Activated CD8-positive, alpha-beta T cell treated with anti-CD3 and anti-CD28 coated beads for 36 hours (primary cell): Measurements from ENCODE around the gene TRIM5. TPM values are rescaled to one million over a fixed set of nuclear protein-coding genes. Genes with fewer than 3 reads are reported as not detected.
"Not testable (repeated sequence)": the region's sequence is repeated elsewhere in the genome, so short reads cannot be mapped to it uniquely, and the experiment has no call there.

Source experiments
- ATAC-seq: fragments of 200-7000 bp; cut with Tn5 transposase; one replicate; pipeline ENCODE4 v1.10.0; 2021; ENCODE audit warnings: mild to moderate bottlenecking, moderate library complexity
- CTCF ChIA-PET: fragments of 350-600 bp; sonication (Branson Sonifier 250); formaldehyde crosslinking; loops from one replicate; lab custom pipeline; 2021; ENCODE audit warnings: antibody characterized with exemption; lab: Charles Lee
- POLR2A ChIA-PET: fragments of 350-600 bp; sonication (Branson Sonifier 250); formaldehyde crosslinking; loops from one replicate; lab custom pipeline; 2021; ENCODE audit warnings: antibody characterized with exemption; lab: Charles Lee
- DNase-seq: peaks from one replicate; pipeline ENCODE4 v3.0.0-alpha.2; 2020
- H3K27ac Mint-ChIP-seq: one replicate; pipeline ENCODE4 v1.8.0; 2021; ENCODE audit warnings: mild to moderate bottlenecking, mixed read lengths
- H3K27me3 Mint-ChIP-seq: one replicate; pipeline ENCODE4 v1.8.0; 2021; ENCODE audit warnings: mixed read lengths
- H3K36me3 Mint-ChIP-seq: one replicate; pipeline ENCODE4 v1.8.0; 2021; ENCODE audit warnings: low read depth, mixed read lengths
- H3K4me1 Mint-ChIP-seq: one replicate; pipeline ENCODE4 v1.8.0; 2021; ENCODE audit warnings: low read depth, mixed read lengths
- H3K4me3 Mint-ChIP-seq: one replicate; pipeline ENCODE4 v1.8.0; 2021; ENCODE audit warnings: mild to moderate bottlenecking, moderate library complexity, mixed read lengths
- H3K9me3 Mint-ChIP-seq: one replicate; pipeline ENCODE4 v1.8.0; 2021; ENCODE audit warnings: mixed read lengths
- CTCF ChIP-seq: fragments of 200-600 bp; IDR thresholded peaks from one replicate; pipeline ENCODE4 v1.8.0; 2022; ENCODE audit warnings: antibody characterized with exemption, mild to moderate bottlenecking
- intact Hi-C: fragments of 100-400 bp; cut with micrococcal nuclease; formaldehyde crosslinking; loops from one replicate; pipeline ENCODE4 v1.10.0; 2022
- total RNA-seq, 2 experiments: library from RNA; stranded (reverse); gene quantifications; one replicate each; pipeline ENCODE4 v1.2.3, GENCODE V29; 2021

Gene TRIM5
- total RNA-seq, 2 experiments from 2014 or later: 21.5 TPM

DNA sequence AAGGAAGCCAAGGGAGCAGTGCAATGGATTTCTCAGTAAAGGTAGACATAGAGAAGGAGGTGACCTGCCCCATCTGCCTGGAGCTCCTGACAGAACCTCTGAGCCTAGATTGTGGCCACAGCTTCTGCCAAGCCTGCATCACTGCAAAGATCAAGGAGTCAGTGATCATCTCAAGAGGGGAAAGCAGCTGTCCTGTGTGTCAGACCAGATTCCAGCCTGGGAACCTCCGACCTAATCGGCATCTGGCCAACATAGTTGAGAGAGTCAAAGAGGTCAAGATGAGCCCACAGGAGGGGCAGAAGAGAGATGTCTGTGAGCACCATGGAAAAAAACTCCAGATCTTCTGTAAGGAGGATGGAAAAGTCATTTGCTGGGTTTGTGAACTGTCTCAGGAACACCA lies 11.3 kb upstream of the TRIM5 start:
- peaks cover 68% of the 10 kb centered on the region for H3K4me1 Mint-ChIP-seq
- POLR2A ChIA-PET: no interaction called here

GRCh38 chr11:5695580-5695979 lies 10.7 kb upstream of the TRIM5 start:
- no peak for ATAC-seq
- CTCF ChIA-PET: interaction anchor here (1.2 to 1.7 kb wide), 2 partner anchors 10 to 70 kb away, joined by 3 to 4 read pairs; partner anchors contain the start of gene TRIM5
- intact Hi-C loops: no loop called here
- H3K36me3 Mint-ChIP-seq: peaks cover 68% of the 10 kb centered on the region
- H3K27me3 Mint-ChIP-seq: no peaks in the 10 kb centered on the region
- peaks cover 62% of the 10 kb centered on the region for H3K4me1 Mint-ChIP-seq
- H3K4me3 Mint-ChIP-seq: no peak overlapping the region
- POLR2A ChIA-PET: interaction anchor here (0.6 kb wide), 1 partner anchor 405 kb away, joined by 4 read pairs; no protein-coding TSS in a partner anchor
- H3K9me3 Mint-ChIP-seq: no peaks in the 10 kb centered on the region
- no peak for DNase-seq
- H3K27ac Mint-ChIP-seq: peak overlapping the region; percentile 86
- TF ChIP-seq CTCF: no peak

More for the DNA sequence above, 11.3 kb upstream of the TRIM5 start:
- Mint-ChIP-seq H3K27ac (peak overlapping the region; percentile 77), H3K9me3 (no peaks in the 10 kb centered on the region), H3K36me3 (peaks cover 68% of the 10 kb centered on the region), H3K27me3 (no peaks in the 10 kb centered on the region), H3K4me3 (peak overlapping the region; percentile 14)
- intact Hi-C loops: no loop called here
- no peak for DNase-seq
- no peak for TF ChIP-seq CTCF
- no peak for ATAC-seq
- CTCF ChIA-PET: interaction anchor here (1.1 to 1.2 kb wide), 2 partner anchors 11 to 12 kb away, joined by 3 read pairs; partner anchors contain the start of gene TRIM5

- ATAC-seq (peak; percentile 43), DNase-seq (peak; percentile 61)
- peak overlapping the region; percentile 2 for H3K4me3 Mint-ChIP-seq
- H3K36me3 Mint-ChIP-seq: peaks cover 69% of the 10 kb centered on the region
- intact Hi-C loops: loop anchor here (5.0 kb wide), 1 partner anchor 113 kb away; the partner anchor contains the start of gene OR52N2
- peaks cover 54% of the 10 kb centered on the region for H3K4me1 Mint-ChIP-seq
- POLR2A ChIA-PET: interaction anchor here (0.6 kb wide), 1 partner anchor 11 kb away, joined by 3 read pairs; no protein-coding TSS in a partner anchor
- CTCF ChIA-PET: interaction anchor here (1.2 to 1.7 kb wide), 2 partner anchors 10 to 69 kb away, joined by 3 to 4 read pairs; partner anchors contain the start of gene TRIM5
- no peaks in the 10 kb centered on the region for H3K9me3 Mint-ChIP-seq
- H3K27ac Mint-ChIP-seq: peak overlapping the region; percentile 86
- H3K27me3 Mint-ChIP-seq: no peaks in the 10 kb centered on the region
- TF ChIP-seq CTCF: no peak
Observed at GRCh38 chr11:5694642-5695041, 9.8 kb upstream of the TRIM5 start.

DNA sequence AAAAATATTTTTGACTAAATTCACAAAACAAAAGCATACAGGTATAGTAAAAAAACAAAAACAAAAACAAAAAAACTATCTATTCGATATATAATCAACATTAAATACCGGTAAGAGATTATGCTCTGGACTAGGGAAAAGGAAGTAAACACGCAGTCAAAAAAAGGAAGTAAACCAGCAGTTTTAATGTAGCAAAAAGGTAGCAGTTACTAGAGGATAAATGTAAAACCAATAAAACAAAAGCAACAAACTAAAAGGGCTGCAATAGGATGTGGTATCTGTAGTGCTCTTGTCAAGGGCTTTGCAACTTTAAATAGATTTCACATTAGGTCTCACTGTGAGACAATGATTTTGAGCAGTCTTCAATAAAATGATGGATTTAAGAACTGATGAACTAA lies 7.1 kb upstream of the TRIM5 start:
- peak overlapping the region; percentile 88 for H3K4me3 Mint-ChIP-seq
- peak overlapping the region; percentile 95 for H3K27ac Mint-ChIP-seq
- no peak for TF ChIP-seq CTCF
- H3K36me3 Mint-ChIP-seq: peaks cover 50% of the 10 kb centered on the region
- H3K9me3 Mint-ChIP-seq: no peaks in the 10 kb centered on the region
- POLR2A ChIA-PET: no interaction called here
- DNase-seq: no peak
- peaks cover 57% of the 10 kb centered on the region for H3K4me1 Mint-ChIP-seq
- no peak for ATAC-seq
- no peaks in the 10 kb centered on the region for H3K27me3 Mint-ChIP-seq
- CTCF ChIA-PET: no interaction called here
- intact Hi-C loops: loop anchor here (5.0 kb wide), 1 partner anchor 115 kb away; the partner anchor contains the start of gene OR52N2

GRCh38 chr11:5691238-5691963 lies 6.5 kb upstream of the TRIM5 start:
- ChIA-PET POLR2A (interaction anchor here (0.8 to 2.5 kb wide), 3 partner anchors 14 to 538 kb away, joined by 3 to 9 read pairs (median 5); partner anchors contain the start of gene TRIM34), CTCF (interaction anchor here (1.7 kb wide), 1 partner anchor 65 kb away, joined by 3 read pairs; no protein-coding TSS in a partner anchor)
- Mint-ChIP-seq H3K36me3 (peaks cover 45% of the 10 kb centered on the region), H3K27ac (peak overlapping the region; percentile 95), H3K4me3 (peak overlapping the region; percentile 88), H3K4me1 (peaks cover 54% of the 10 kb centered on the region)
- not testable (repeated sequence) for DNase-seq, H3K9me3 Mint-ChIP-seq, H3K27me3 Mint-ChIP-seq, ATAC-seq
- intact Hi-C loops: loop anchor here (5.0 kb wide), 1 partner anchor 116 kb away; the partner anchor contains the start of gene OR52N2
